HPDE6-E6E7 (cell line): ENCODE results near the gene CLIC1.
"Not testable (repeated sequence)": the region's sequence is repeated elsewhere in the genome, so short reads cannot be mapped to it uniquely, and the experiment has no call there.

Experiments used
- DNase-seq: peaks from one replicate; pipeline ENCODE4 v3.0.0; 2011; ENCODE audit warnings: missing footprints; ENCODE audit errors: extremely low spot score

CLIC1 gene

DNA sequence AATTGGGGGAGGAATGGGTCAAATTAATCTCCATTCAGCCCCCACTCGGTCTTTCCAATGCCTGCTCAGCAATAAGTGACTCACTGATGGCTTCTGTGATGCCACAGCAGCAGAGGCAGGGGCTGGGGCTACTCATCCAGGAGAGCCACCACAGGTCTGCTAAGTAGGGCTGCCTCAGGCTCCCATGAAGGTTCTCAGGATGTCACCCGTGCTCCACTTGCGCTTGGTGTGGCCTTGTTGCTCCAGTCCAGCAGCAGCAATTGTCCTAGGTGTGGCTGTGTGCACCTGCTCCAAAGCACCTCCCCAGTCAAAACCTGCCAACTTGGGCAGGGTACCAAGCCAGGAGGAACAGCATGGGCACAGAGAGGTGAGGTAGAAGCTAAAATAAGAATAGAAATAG, 14.2 kb downstream of the CLIC1 start:
- DNase-seq: no peak

DNA sequence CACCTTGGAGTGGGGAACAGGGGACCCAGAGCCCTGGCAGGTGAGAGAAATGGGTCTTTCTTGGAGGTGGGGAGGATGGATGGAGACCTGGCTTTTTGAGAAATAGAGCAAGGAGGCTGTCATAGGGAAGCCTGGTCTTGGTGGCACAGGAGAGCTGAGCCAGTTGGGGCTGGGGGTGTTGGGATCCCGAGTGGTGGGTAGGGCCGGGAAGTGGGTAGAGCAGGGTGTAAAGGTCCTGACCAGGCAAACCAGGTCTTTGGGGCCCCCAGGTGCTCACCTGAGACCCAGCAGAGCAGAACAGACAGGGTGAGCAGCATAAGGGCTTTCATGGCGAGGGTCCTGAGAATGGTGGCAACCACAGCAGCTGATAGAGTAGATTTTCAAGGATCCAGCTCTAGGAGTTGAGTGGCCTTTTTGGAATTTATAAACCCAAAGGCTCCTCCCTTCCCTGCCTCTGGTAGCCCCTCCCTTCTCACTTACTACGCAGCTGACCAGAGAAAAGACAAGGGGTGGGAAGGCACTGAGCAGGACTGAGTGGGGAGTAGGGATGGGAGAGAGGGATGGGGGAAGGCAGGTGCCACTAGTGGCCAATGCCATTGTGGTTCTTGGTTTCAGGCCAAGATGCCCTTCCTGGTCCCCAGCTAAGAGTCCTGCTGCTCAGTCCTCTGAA, 14.8 kb downstream of the CLIC1 start, which contains the start of gene LY6G6C:
Gene LY6G6C, minus strand, starts transcription at position 396 of the 670 bp plus-strand sequence. Its CDS starts 67 bp downstream, at position 329.
- no peak for DNase-seq

DNA sequence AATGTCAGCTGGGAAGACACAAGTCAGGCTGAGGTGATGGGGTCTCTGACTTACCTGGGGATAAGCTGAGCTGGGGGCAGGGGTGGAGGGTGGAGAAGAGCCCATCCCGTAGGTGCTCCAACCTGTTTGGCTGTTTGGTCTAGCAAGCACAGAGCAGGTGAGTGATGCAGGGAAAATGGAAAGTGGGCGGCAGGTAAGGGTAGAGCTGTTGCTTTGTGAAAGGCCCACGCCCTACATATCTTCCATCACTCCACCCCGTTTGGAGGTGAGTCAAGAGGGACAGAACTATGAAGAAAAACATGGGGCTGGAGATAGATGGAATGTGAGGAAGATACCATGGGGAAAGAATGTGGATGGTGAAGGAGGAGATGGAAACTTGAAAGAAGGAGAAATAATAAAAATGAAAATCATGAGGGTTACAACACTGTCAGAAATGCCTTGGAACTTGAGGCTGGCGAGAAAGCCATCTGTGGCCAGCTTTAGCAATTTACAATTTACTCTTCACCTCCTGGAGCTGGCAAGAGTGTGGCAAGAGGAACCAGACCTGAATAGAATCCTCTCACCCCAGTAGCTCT, 16.0 kb downstream of the CLIC1 start:
- DNase-seq: no peak

DNA sequence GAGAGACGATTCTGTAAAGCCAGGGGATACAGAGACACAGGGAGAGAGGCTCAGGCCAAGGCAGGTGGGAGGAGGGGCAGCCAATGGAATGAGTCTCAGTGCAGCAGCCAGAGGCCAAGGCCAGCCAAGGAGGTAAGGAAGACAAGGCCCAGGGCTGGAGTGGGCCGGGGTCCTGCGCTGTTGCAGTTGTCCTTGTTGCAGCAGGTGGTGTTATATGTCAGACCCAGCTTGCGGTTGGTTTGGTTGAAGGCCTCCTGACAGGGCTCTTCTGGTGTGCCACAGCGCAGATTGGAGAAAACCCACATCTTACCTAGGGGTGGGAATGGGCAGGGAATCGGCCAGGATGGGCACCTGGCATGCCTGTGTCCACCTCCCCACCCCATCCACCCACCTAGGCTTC, 17.3 kb downstream of the CLIC1 start:
- DNase-seq: no peak

DNA sequence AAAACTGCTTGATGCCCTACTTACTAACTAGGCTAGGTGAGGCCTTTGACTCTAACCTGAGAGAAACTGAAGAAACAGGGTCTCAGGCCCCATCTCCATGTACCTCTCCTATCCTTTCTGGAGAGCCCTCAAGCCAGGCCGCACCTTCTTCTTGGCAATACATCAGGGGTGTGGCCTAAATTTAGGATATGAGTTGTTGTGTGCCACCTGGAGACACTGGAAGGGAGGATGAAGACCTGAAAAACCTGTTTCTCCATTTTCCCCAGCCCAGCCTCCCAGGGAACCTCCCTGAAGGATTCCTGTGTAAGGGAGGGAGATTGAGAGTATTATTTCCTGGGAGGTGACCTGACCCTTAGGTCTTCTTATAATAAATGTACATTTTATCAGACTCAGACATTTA, 18.1 kb downstream of the CLIC1 start:
- peak; percentile 90 for DNase-seq

DNA sequence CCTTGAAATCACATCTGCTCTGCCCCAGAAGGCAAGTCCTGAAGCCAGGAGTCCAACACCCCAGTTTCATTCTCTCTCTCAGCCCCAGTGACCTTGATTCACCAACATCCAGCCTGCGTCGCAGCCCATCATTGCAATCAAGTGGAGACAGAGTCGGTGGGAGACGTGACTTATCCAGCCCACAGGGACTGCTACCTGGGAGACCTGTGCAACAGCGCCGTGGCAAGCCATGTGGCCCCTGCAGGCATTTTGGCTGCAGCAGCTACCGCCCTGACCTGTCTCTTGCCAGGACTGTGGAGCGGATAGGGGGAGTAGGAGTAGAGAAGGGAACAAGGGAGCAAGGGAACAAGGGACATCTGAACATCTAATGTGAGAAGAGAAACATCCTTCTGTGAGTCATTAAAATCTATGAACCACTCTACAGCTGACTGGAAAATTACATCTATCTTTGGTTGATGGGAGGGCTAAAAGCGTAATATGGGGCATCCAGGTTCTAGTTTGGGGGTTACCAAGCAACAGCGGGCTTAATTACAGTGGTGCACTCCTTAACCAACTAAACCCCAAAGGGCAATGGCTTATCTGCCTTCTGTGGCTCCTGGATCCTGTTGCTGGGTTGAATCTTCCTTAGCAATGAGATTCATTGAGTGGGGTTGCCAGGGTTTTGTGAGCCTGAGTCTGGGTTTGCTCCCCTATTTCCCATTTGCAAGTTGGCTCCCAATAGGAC, 18.7 kb downstream of the CLIC1 start:
- no peak for DNase-seq

DNA sequence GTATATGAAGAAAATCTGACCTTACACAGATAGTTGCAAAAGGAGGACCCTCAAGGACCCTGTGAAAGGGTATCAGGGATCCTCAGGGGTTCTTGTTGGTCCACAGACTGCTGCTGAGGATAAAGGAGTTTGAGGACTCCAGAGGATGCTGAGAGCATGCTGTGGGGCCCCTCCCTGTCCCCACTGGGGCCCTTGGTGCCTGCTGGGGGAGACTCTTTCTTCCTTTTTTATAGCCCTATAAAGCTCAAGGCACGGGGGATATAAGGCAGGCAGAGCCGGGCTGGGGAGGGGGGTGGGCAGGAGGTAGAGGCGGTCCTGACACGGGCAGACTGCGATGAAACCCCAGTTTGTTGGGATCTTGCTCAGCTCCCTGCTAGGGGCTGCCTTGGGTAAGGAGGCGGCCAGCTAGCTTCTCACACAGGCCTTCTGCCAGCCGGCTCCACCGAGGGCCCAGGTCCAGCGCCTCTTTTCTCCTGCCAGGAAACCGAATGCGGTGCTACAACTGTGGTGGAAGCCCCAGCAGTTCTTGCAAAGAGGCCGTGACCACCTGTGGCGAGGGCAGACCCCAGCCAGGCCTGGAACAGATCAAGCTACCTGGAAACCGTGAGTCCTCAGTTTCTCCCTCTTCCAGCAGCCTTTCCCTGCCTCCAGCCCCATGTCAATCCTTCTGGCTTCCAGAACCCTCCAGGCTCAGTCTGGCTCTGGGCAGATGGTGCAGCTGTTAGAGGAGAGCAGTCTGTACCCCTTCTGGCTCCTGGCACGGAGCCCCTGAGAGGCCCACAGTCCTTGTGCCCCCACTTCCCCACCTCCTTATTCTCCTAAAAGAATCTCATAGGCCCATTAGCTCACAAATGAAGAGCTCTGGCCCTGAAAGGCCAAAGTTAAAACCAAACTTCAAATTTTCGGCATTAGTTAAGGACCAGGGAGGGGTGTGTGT, 21.0 kb downstream of the CLIC1 start, which contains the start of gene LY6G6D:
Gene LY6G6D, plus strand, starts transcription at position 327 of the 937 bp plus-strand sequence. Its CDS starts 8 bp downstream, at position 335.
- DNase-seq: no peak

DNA sequence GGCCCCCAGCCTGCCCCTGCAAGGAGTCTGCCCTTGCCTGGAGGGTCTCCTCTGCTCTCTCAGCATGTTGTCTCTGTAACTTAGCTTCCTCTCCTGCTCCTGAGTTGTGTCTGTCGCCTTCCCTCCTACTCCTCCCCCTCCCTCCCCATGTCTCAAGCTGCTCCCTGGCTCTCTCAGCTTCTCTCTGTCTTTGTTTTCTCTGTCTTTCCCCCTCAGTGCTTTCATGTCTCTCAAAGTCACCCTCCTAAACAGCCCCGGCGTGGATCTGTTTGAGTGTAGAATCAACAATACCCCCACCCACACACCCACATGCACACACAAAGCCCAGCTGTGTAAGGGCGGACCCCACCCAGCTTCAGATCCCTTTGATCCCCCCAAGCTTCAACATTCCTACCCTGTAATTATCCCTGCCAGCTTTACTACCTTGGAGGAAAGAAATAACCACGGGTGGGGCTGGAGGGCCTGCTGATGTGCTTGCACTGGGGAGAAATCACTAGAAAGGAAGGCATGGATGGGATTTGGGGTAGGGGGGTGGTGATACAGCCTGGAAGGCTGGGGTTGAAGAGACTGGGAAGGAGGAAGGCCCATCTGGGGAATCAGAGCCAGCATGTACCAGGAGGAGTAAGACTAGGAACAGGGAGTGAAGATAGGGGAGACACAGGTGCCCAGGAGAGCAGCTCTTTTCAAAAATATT, 22.2 kb downstream of the CLIC1 start:
- DNase-seq: no peak

DNA sequence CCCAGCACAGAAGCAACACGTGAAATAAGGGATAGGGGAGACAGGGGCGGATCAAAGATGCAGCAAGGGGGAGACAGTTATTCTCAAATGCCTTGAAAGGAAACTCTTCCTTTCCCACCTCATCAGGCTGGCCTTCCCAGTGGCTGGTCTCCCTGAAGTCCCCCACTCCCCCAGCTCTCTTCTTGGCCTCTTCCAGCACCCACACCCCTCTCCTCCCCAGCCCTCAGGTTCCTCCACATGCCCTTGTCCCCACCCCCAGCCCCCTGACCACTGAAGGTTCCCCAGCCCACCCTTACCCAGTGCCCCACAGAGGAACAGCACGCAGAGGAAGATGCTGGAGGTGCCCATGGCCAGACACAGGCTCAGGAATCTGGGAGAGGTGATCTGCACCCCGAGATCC, 22.9 kb downstream of the CLIC1 start:
- DNase-seq: no peak

DNA sequence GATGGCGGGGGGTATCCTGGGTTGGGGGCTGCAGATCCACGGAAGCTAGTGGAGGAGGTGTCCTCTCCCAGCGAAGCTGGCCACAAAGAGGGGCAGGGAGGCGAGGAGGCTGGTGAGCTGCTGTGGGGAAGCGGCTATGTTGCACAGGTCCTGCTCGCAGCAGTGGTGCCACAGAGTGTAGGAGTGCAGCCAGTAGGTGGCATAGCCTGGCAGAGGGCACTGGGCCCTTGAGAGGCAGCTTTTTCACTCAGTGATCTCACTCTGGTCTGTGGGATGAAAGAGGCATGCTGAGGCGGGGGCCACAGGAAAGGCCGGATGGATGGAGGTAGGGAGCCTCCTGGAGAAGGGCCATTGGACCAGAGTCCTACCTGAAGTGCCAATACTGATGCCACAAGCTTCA, 24.0 kb downstream of the CLIC1 start:
- DNase-seq: no peak

DNA sequence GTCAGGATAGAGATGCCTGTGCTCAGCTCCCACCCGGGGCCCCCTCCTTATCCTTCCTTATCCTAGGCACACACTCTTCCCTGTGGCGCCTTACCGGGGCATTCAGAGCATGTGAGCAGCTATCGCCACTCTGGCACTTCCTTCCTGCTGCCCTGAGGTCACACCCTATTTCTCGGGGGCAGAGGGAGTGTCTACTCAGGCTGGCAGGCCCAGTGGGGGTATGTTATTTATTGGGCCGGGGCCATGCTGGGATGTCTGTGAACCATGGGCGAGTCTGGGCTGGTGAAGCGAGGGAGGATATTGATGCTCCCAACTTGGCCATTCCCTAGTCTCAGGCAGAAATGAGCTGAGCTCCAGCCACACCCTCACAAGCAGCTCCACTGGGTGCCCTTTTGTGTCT, 25.1 kb downstream of the CLIC1 start:
- peak; percentile 36 for DNase-seq

DNA sequence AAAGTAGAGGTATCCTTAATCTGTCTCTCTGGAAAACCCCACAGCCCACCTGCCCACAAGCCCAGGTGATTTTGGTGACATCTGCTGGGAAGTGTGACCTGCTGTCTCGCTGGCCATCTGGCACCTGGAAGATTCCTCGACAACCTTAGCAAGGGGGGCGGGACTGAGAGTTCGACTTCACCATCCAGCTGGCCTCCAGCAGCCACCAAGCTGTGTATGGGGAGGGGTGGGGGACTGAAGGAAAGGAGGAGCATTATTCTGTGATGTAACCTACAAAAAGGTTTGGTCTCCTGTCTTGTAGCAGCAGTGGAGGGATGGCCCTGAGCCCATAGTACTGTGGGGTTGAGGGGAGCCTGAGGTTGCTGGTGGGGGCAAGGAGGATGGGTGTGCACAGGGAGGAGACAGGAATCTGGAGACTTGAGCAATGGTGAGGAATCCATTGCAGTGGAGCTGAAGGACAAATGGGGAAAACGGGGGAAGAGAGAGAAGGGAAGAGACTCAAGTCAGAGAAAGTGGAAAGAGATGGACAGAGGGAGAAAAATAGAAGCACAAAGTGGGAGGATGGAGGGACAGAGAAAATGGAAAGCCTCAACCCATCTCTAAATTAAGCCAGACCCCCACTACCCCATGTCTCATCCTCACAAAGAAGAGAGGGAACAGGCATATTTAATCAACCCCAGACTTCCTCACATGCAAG, 25.7 kb downstream of the CLIC1 start:
- no peak for DNase-seq

DNA sequence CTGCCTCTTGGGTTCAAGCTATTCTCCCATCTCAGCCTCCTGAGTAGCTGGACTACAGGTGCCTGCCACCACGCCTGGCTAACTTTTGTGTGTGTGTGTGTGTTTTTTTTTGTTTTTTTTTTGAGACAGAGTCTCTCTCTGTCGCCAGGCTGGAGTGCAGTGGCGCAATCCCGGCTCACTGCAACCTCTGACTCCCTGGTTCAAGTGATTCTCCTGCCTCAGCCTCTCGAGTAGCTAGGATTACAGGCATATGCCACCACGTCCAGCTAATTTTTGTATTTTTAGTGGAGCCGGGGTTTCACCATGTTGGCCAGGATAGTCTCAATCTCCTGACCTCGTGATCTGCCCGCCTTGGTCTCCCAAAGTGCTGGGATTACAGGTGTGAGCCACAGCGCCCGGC, 27.2 kb downstream of the CLIC1 start:
- DNase-seq: not testable (repeated sequence)

DNA sequence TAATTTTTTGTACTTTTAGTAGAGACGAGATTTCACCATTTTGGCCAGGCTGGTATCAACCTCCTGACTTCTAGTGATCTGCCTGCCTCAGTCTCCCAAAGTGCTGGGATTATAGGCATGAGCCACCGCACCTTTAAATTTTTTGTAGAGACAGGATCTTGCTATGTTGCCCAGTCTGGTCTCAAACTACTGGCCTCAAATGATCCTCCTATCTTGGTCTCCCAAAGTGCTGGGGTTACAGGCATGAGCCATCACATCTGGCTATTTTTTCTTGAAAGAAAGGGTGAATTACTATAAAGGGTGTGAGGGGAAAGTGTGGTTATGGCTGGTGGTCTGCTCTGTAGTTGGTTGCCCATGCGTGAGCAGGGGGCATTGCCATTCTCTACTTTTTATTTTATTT, 28.1 kb downstream of the CLIC1 start:
- no peak for DNase-seq

DNA sequence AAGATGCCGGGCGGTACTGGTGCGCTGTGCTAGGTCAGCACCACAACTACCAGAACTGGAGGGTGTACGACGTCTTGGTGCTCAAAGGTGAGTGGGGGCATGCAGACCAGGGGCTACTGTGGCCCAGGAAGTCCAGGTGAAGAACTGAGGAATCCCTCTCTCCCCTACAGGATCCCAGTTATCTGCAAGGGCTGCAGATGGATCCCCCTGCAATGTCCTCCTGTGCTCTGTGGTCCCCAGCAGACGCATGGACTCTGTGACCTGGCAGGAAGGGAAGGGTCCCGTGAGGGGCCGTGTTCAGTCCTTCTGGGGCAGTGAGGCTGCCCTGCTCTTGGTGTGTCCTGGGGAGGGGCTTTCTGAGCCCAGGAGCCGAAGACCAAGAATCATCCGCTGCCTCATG, 28.6 kb downstream of the CLIC1 start:
- DNase-seq: no peak

DNA sequence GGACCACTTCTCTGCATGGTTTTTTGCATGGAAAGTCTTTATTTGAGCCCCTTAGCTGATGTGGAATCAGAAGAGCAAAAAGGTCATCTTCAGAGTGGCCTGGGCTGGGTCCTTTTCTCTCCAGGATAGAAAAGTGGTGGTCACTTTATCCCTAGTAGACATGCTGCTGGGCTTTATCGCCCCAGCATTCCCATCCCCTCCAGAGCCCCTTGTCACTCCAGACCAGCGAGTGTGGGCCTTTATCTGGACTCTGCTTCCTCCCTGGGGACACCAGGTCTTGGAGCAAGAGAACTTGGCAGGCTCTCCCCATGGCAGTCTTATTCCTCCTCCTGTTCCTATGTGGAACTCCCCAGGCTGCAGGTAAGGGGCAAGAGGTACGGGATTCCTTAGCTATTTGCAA, 29.7 kb downstream of the CLIC1 start, which contains the start of gene LY6G6F:
Gene LY6G6F, plus strand, starts transcription at position 268 of the 400 bp plus-strand sequence. Its CDS starts 41 bp downstream, at position 309.
- DNase-seq: no peak

DNA sequence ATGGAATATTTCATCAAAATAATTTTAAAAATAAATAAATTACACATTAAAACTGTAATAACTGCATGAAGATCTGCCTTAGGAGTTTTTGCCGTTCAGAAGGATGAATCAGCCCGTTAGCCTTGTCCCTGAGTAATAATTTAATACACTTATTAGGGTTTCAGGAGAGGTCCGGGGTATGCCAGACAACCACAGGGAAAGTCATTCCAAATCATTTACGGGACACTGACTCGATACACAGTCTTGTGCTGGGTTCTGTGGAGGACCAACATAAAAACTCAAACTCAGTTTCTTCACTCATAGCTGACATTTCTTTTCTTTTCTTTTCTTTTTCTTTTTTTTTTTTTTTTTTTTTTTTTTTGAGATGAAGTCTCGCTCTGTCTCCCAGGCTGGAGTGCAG, 30.4 kb downstream of the CLIC1 start:
- DNase-seq: no peak

DNA sequence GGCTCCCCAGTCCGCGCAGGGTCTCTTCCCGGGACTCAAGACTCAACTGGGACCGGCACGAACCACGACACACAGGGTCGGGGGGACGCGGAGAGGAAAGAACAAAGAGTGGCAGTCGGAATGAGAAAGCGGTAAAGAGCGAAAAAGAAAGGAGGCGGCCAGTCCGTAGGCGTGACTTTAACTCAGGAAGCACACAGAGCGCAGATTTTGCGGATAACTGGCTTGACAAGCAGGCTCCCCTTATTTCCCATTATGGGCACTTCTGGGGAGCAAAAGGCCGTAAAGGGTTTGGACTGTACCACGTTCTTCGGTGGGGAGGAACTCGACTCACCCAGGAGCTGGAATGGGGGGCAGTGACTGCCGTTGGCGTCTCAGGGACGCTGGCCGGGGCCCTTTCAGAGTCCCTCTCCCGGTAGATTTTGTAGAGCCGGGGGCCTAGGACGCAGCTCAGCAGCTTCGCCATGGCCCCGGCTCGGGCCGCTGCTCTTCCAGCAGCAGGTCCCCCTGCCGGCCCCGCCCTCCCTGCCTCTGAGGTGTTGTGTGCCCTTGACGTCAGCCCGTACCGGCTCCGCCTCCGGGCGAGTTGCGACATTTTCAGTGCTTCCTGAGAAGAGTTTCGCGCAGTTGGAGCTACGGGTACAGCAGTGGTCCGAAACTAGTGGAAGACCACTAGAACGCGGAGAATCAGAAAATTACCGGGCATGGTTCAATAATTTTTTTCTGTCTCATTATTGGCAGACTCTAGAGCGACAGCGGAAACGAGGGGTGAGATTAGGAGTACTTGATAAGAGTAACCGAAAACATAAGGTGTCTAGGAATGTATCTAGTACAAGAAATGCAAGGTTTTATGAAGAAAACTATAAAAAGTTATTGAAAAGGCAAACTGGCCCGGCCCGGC, 33.3 kb downstream of the CLIC1 start, which contains the start of gene ABHD16A:
Gene ABHD16A, minus strand, starts transcription at position 506 of the 898 bp plus-strand sequence. Its CDS starts 43 bp downstream, at position 463.
- peak; percentile 100 for DNase-seq

DNA sequence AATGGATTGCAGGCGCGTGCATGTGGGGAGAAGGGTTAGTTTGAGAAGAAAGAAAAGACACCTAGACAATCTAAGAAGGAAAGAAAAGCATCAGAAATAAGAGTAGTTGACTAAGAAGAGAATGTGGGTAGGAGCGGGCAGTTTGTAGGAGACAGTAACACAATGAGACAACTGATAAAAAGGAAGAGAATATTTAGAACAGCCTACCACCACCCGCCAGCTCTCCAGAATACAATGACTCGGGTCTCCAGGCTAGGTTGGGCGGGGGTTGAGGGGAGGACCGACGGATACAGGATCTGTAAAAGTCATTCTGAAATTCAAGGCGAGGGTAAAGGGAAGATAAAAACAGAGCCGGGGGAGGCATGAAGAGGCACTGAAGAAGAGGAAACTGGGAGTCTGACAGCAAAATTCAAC, 33.9 kb downstream of the CLIC1 start:
- DNase-seq: no peak
